ENCODE measurements around the gene UBE2K.
"Not testable (repeated sequence)": the region's sequence is repeated elsewhere in the genome, so short reads cannot be mapped to it uniquely, and the experiment has no call there.

The UBE2K gene

GRCh38 chr4:39812500-39812899, 114.6 kb downstream of the UBE2K start:
- no peak for DNase-seq

- not testable (repeated sequence) for DNase-seq
These were observed 115.1 kb downstream of the UBE2K start for GRCh38 chr4:39813033-39813432.

GRCh38 chr4:39813761-39814160, 115.8 kb downstream of the UBE2K start:
- DNase-seq, result not testable (repeated sequence)

- DNase-seq, result peak; percentile 5 to 28 (median 18)
These were observed 116.7 kb downstream of the UBE2K start for GRCh38 chr4:39814403-39815185.

GRCh38 chr4:39818646-39819045, 120.7 kb downstream of the UBE2K start:
- no peak for DNase-seq

- no peak for DNase-seq
These were observed 122.2 kb downstream of the UBE2K start for GRCh38 chr4:39820186-39820585.

- no peak for DNase-seq
These were observed 124.0 kb downstream of the UBE2K start for GRCh38 chr4:39821951-39822350.

- no peak for DNase-seq
These were observed 124.7 kb downstream of the UBE2K start for GRCh38 chr4:39822662-39823061.

GRCh38 chr4:39823191-39823590, 125.3 kb downstream of the UBE2K start:
- DNase-seq, result no peak

- no peak for DNase-seq
These were observed 127.2 kb downstream of the UBE2K start for GRCh38 chr4:39825090-39825489.

- DNase-seq, result no peak
These were observed 127.8 kb downstream of the UBE2K start for GRCh38 chr4:39825741-39826231.

Measured in T-helper 1 cell (primary cell).